Measurements from ENCODE around the gene GLDN.

The GLDN gene

GRCh38 chr15:51321316-51321715, 20.1 kb upstream of the GLDN start:
- ChIA-PET CTCF (no interaction called here), POLR2A (ENCODE audit: low non-redundant PET) (no interaction called here)
- no peak for DNase-seq (ENCODE audit: low spot score)
- no peak overlapping the region for H3K27ac ChIP-seq
- no peak for TF ChIP-seq CTCF (conservative IDR thresholded peaks at IDR 0.05; ENCODE audit: low read depth)

GRCh38 chr15:51322621-51323296, 18.7 kb upstream of the GLDN start:
- ChIA-PET CTCF (no interaction called here), POLR2A (ENCODE audit: low non-redundant PET) (no interaction called here)
- DNase-seq (ENCODE audit: low spot score) = no peak
- no peak overlapping the region for H3K27ac ChIP-seq
- TF ChIP-seq CTCF (conservative IDR thresholded peaks at IDR 0.05; ENCODE audit: low read depth) = no peak

- POLR2A ChIA-PET (ENCODE audit: low non-redundant PET) = no interaction called here
- no peak overlapping the region for H3K27ac ChIP-seq
- no peak for TF ChIP-seq CTCF (conservative IDR thresholded peaks at IDR 0.05; ENCODE audit: low read depth)
- no peak for DNase-seq (ENCODE audit: low spot score)
- CTCF ChIA-PET = no interaction called here
Measured at GRCh38 chr15:51323749-51324148, 17.7 kb upstream of the GLDN start.

GRCh38 chr15:51325167-51325566, 16.3 kb upstream of the GLDN start:
- ChIA-PET CTCF (interaction anchor here (0.5 kb wide), 1 partner anchor 145 kb away, joined by 3 read pairs; no protein-coding TSS in a partner anchor), POLR2A (ENCODE audit: low non-redundant PET) (no interaction called here)
- DNase-seq (ENCODE audit: low spot score) = no peak

GRCh38 chr15:51327081-51327480, 14.4 kb upstream of the GLDN start:
- ChIA-PET CTCF (no interaction called here), POLR2A (ENCODE audit: low non-redundant PET) (no interaction called here)
- no peak for TF ChIP-seq CTCF (conservative IDR thresholded peaks at IDR 0.05; ENCODE audit: low read depth)
- no peak overlapping the region for H3K27ac ChIP-seq
- no peak for DNase-seq (ENCODE audit: low spot score)

More at GRCh38 chr15:51325167-51325566, 16.3 kb upstream of the GLDN start:
- TF ChIP-seq CTCF (conservative IDR thresholded peaks at IDR 0.05; ENCODE audit: low read depth) = no peak
- H3K27ac ChIP-seq = no peak overlapping the region

- ChIA-PET POLR2A (ENCODE audit: low non-redundant PET) (no interaction called here), CTCF (interaction anchor here (0.6 kb wide), 1 partner anchor 24 kb away, joined by 5 read pairs; no protein-coding TSS in a partner anchor)
- no peak overlapping the region for H3K27ac ChIP-seq
- TF ChIP-seq CTCF (conservative IDR thresholded peaks at IDR 0.05; ENCODE audit: low read depth) = no peak
- DNase-seq (ENCODE audit: low spot score) = no peak
Measured at GRCh38 chr15:51328926-51329325, 12.5 kb upstream of the GLDN start.

Measured in RWPE1 (cell line).